Measurements from ENCODE around the gene CDK14.

GRCh38 chr7:90938371-90938770, 342.2 kb downstream of the CDK14 start:
- TF ChIP-seq, protein P1, sequence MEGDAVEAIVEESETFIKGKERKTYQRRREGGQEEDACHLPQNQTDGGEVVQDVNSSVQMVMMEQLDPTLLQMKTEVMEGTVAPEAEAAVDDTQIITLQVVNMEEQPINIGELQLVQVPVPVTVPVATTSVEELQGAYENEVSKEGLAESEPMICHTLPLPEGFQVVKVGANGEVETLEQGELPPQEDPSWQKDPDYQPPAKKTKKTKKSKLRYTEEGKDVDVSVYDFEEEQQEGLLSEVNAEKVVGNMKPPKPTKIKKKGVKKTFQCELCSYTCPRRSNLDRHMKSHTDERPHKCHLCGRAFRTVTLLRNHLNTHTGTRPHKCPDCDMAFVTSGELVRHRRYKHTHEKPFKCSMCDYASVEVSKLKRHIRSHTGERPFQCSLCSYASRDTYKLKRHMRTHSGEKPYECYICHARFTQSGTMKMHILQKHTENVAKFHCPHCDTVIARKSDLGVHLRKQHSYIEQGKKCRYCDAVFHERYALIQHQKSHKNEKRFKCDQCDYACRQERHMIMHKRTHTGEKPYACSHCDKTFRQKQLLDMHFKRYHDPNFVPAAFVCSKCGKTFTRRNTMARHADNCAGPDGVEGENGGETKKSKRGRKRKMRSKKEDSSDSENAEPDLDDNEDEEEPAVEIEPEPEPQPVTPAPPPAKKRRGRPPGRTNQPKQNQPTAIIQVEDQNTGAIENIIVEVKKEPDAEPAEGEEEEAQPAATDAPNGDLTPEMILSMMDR (IDR thresholded peaks at IDR 0.05) = no peak
- TF ChIP-seq POLR2A (IDR thresholded peaks at IDR 0.05) = no peak
